BJ (cell line): ENCODE data around the gene DNM2. TPM values are rescaled to one million over a fixed set of nuclear protein-coding genes. Genes with fewer than 3 reads are reported as not detected.
"Not testable (repeated sequence)": the region's sequence is repeated elsewhere in the genome, so short reads cannot be mapped to it uniquely, and the experiment has no call there.

Experiments
- CTCF ChIA-PET: fragments of 350-600 bp; formaldehyde crosslinking; extraction: SDS; loops from one replicate; lab custom pipeline; 2021; ENCODE audit warnings: antibody characterized with exemption, inconsistent platforms; lab: Yijun Ruan, JAX
- POLR2A ChIA-PET: fragments of 300-600 bp; sonication (Branson Sonifier 250); formaldehyde crosslinking; extraction: SDS; loops from one replicate; lab custom pipeline; 2021; ENCODE audit warnings: antibody characterized with exemption; lab: Charles Lee
- DNase-seq: peaks from one replicate; pipeline ENCODE4 v3.0.0-alpha.2; 2011; ENCODE audit warnings: low read depth
- H3K27me3 ChIP-seq: 2 replicates; pipeline ENCODE4 v1.6.0; 2011; ENCODE audit warnings: low read length; ENCODE audit not compliant: control insufficient read depth, insufficient read depth
- H3K36me3 ChIP-seq: 2 replicates; pipeline ENCODE4 v1.5.1; 2011; ENCODE audit warnings: low read length; ENCODE audit not compliant: control insufficient read depth, insufficient read depth
- H3K4me3 ChIP-seq: 2 replicates; pipeline ENCODE4 v1.5.1; 2011; ENCODE audit warnings: low read depth, mild to moderate bottlenecking, control low read depth, low read length
- CTCF ChIP-seq: IDR thresholded peaks from 2 replicates; pipeline ENCODE4 v1.5.1; 2011; ENCODE audit warnings: low read depth, mild to moderate bottlenecking, control low read depth, inconsistent platforms, low read length, moderate library complexity; ENCODE audit not compliant: insufficient read depth
- polyA plus RNA-seq: library from polyadenylated mRNA; depleted of rRNA; stranded (reverse); fragments of >200 nt; gene quantifications from 2 replicates; pipeline ENCODE4 v1.2.3, GENCODE V29; 2011

The DNM2 gene
- polyA plus RNA-seq, 1 experiment, result 64.2 TPM

- peak overlapping the region; percentile 39 for H3K4me3 ChIP-seq
- peaks cover 13% of the 10 kb centered on the region for H3K36me3 ChIP-seq
- TF ChIP-seq CTCF, result no peak
- ChIA-PET POLR2A (interaction anchor here (1.0 to 1.4 kb wide), 2 partner anchors 18 to 36 kb away, joined by 3 to 4 read pairs; partner anchors contain the start of gene CARM1), CTCF (interaction anchor here (0.6 to 3.0 kb wide), 10 partner anchors 9 to 118 kb away, joined by 3 to 21 read pairs (median 7); partner anchors contain the start of gene DNM2)
- no peaks in the 10 kb centered on the region for H3K27me3 ChIP-seq
- DNase-seq, result no peak
Measured at GRCh38 chr19:10835089-10835753, 117.3 kb downstream of the DNM2 start.

- CTCF ChIA-PET, result interaction anchor here (0.6 to 3.0 kb wide), 12 partner anchors 8 to 119 kb away, joined by 3 to 21 read pairs (median 4); partner anchors contain the start of gene DNM2
- POLR2A ChIA-PET, result interaction anchor here (0.5 to 1.4 kb wide), 5 partner anchors 17 to 118 kb away, joined by 3 to 5 read pairs (median 3); partner anchors contain the start of genes CARM1 and DNM2
- no peaks in the 10 kb centered on the region for H3K27me3 ChIP-seq
- DNase-seq, result peak; percentile 94
- peak; percentile 17; the same call in 1 of the 2 replicates for TF ChIP-seq CTCF
- peaks cover 9% of the 10 kb centered on the region for H3K36me3 ChIP-seq
- H3K4me3 ChIP-seq, result peak within 1 kb of the TSS; percentile 66
Measured at GRCh38 chr19:10835754-10836478, 118.0 kb downstream of the DNM2 start, which contains the start of gene TMED1. Gene TMED1 (minus strand): TSS chr19:10836212. CDS start chr19:10836191, 21 bp downstream.

GRCh38 chr19:10836479-10837330, 118.8 kb downstream of the DNM2 start:
- CTCF ChIA-PET, result interaction anchor here (0.6 to 3.0 kb wide), 10 partner anchors 9 to 120 kb away, joined by 3 to 21 read pairs (median 7); partner anchors contain the start of gene DNM2
- Histone ChIP-seq H3K36me3 (peaks cover 6% of the 10 kb centered on the region), H3K4me3 (peak overlapping the region; percentile 66), H3K27me3 (no peaks in the 10 kb centered on the region)
- no peak for TF ChIP-seq CTCF
- POLR2A ChIA-PET, result interaction anchor here (0.5 to 1.4 kb wide), 4 partner anchors 17 to 119 kb away, joined by 3 to 5 read pairs (median 4); partner anchors contain the start of genes CARM1 and DNM2
- DNase-seq, result no peak

GRCh38 chr19:10837649-10838048, 119.8 kb downstream of the DNM2 start:
- H3K27me3 ChIP-seq, H3K4me3 ChIP-seq, H3K36me3 ChIP-seq, POLR2A ChIA-PET, DNase-seq: not testable (repeated sequence)
- CTCF ChIA-PET, result interaction anchor here (0.6 to 3.0 kb wide), 2 partner anchors 18 to 21 kb away, joined by 3 to 9 read pairs; no protein-coding TSS in a partner anchor

DNA sequence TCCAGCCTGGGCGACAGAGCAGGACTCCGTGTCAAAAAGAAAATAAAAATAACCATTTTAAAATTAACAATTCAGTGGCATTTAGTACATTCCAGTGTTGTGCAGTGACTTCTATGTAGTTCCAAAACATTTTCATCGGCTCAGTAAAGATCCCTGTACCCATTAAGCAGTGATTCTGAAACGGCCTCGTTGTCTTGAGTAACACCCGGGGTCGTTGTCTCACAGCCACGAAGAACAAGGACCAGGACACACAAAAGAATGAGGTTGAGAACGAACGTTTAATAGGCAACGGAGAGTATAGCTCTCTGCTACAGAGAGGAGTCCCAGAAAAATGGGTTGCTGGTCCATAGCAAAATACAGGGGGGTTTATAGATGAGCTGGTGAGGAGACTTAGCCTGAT, 120.5 kb downstream of the DNM2 start:
- no peak overlapping the region for H3K4me3 ChIP-seq
- no peaks in the 10 kb centered on the region for H3K27me3 ChIP-seq
- H3K36me3 ChIP-seq, result no peaks in the 10 kb centered on the region
- CTCF ChIA-PET, result interaction anchor here (0.6 to 3.0 kb wide), 3 partner anchors 16 to 20 kb away, joined by 3 to 9 read pairs (median 3); no protein-coding TSS in a partner anchor
- POLR2A ChIA-PET, result no interaction called here
- DNase-seq, result no peak
- no peak for TF ChIP-seq CTCF
